ENCODE data around the gene PHACTR3.
"Not testable (repeated sequence)": the region's sequence is repeated elsewhere in the genome, so short reads cannot be mapped to it uniquely, and the experiment has no call there.

PHACTR3 gene

DNA sequence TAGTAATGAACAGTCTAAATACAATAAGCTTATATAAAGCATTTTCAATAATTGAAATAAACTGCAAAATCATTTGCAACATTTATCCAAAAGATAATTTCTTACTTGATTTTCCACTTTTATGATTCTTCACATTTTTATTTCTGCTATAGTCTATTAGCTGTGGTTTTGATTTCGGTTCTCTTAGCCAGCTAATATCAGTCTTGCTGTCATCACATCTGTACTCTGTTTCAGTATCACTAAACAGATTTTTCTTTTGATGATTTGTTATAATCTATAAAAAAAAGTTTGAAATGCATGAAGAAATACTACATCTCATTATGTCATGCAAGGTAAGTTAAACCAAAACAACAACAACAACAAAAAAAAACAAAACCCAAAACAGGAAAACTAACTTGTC lies 275.9 kb downstream of the PHACTR3 start:
- no peak for DNase-seq (ENCODE audit: extremely low read depth, low read depth)
- H3K4me3 ChIP-seq (replicated peaks; ENCODE audit: low read depth, low read length), result no peak overlapping the region
- TF ChIP-seq, protein P1, sequence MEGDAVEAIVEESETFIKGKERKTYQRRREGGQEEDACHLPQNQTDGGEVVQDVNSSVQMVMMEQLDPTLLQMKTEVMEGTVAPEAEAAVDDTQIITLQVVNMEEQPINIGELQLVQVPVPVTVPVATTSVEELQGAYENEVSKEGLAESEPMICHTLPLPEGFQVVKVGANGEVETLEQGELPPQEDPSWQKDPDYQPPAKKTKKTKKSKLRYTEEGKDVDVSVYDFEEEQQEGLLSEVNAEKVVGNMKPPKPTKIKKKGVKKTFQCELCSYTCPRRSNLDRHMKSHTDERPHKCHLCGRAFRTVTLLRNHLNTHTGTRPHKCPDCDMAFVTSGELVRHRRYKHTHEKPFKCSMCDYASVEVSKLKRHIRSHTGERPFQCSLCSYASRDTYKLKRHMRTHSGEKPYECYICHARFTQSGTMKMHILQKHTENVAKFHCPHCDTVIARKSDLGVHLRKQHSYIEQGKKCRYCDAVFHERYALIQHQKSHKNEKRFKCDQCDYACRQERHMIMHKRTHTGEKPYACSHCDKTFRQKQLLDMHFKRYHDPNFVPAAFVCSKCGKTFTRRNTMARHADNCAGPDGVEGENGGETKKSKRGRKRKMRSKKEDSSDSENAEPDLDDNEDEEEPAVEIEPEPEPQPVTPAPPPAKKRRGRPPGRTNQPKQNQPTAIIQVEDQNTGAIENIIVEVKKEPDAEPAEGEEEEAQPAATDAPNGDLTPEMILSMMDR (IDR thresholded peaks at IDR 0.05; ENCODE audit: low read depth, low read length, missing control alignments), result no peak

DNA sequence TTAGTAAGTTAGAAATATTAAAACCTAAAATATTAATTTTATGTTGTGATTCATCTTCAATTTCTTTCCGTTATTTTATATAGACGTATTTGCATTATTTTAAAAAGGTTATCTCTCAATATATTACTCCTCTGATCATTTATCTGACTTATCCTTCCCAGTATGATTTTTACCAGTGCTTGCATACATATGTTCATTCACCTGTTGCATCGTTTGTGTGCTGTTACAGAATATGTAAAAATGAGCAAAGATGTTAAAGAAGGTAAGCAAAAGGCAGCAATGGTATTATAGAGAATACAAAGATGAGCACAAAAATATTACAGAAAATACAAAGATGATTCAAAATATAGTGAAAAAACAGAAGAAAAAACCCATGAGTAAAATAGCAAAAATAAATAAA lies 280.2 kb downstream of the PHACTR3 start:
- DNase-seq (ENCODE audit: extremely low read depth, low read depth), result no peak
- no peak overlapping the region for H3K4me3 ChIP-seq (replicated peaks; ENCODE audit: low read depth, low read length)
- TF ChIP-seq, protein P1 (IDR thresholded peaks at IDR 0.05; ENCODE audit: low read depth, low read length, missing control alignments), result no peak

DNA sequence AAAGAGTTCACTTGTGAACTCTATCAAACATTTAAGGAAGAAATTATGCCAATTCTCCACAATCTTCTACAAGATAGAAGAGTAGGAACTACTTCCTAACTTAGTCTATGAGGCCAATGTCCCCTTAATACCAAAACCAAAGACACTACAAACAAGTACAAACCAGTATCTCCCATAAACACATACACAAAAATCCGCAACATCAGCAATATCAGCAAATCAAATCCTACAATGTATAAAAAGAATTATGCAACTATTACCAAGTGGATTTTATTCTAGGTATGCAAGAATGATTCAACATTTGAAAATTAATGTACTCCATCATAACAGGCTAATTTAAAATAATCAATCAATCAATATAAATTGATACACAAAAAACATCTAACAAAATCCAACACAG lies 283.7 kb downstream of the PHACTR3 start:
- TF ChIP-seq, protein P1 (IDR thresholded peaks at IDR 0.05; ENCODE audit: low read depth, low read length, missing control alignments), result no peak
- DNase-seq (ENCODE audit: extremely low read depth, low read depth), result no peak
- no peak overlapping the region for H3K4me3 ChIP-seq (replicated peaks; ENCODE audit: low read depth, low read length)

DNA sequence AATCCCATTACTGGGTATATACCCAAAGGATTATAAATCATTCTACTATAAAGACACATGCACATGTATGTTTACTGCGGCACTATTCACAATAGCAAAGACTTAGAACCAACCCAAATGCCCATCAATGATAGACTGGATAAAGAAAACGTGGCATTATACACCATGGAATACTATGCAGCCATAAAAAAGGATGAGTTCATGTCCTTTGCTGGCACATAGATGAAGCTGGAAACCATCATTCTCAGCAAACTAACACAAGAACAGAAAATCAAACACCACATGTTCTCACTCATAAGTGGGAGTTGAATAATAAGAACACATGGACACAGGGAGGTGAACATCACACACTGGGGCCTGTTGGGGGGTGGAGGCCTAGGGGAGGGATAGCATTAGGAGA lies 285.7 kb downstream of the PHACTR3 start:
- not testable (repeated sequence) for DNase-seq (ENCODE audit: extremely low read depth, low read depth); H3K4me3 ChIP-seq (replicated peaks; ENCODE audit: low read depth, low read length)

DNA sequence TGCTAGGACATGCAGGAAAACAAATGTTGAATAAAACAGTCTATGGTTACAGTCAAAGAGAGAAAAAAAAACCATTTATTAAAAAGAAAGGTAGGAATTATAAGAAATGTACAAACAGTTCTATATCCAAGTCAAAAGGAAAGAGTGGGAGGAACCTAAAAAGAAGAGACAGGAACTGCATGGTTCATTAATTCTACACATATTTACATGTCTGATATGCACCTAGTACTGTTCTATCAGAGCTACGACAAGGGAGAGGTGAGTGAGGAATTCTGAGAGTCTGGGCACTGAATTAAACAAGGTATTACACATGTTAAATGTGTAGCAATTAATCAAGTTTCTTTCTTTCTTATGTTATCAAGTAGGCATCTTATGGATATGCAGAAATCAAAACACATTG lies 287.2 kb downstream of the PHACTR3 start:
- TF ChIP-seq, protein P1 (IDR thresholded peaks at IDR 0.05; ENCODE audit: low read depth, low read length, missing control alignments), result no peak
- DNase-seq (ENCODE audit: extremely low read depth, low read depth), result no peak

DNA sequence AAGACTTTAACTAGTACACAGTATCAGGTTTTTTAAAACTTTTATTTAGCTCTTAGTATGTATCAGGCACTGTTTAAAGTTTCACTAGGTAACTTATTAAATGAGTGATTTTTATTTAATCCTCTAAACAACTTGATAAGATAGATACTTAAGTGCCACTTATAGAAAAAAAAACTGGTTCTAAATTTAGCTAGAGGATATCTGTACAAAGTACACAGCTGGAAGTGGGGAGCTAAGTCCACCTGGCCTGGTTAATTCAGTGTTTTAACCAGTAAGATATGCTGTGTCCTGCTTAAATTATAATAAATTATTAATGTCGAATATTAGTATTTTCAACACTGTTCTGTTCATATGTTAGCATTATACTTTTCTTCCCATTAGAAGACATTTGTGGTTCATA lies 291.6 kb downstream of the PHACTR3 start:
- TF ChIP-seq, protein P1 (IDR thresholded peaks at IDR 0.05; ENCODE audit: low read depth, low read length, missing control alignments), result no peak
- DNase-seq (ENCODE audit: extremely low read depth, low read depth), result no peak
- no peak overlapping the region for H3K4me3 ChIP-seq (replicated peaks; ENCODE audit: low read depth, low read length)

More for the DNA sequence above, 287.2 kb downstream of the PHACTR3 start:
- no peak overlapping the region for H3K4me3 ChIP-seq (replicated peaks; ENCODE audit: low read depth, low read length)

Data from HFF-Myc (cell line).